Muscle of leg (tissue), 11 donors: ENCODE measurements around the gene COL5A1. TPM values are rescaled to one million over a fixed set of nuclear protein-coding genes. Genes with fewer than 3 reads are reported as not detected.
A peak's percentile ranks its signal among the peaks of the same experiment; 100 is the strongest.

Source experiments
- DNase-seq: peaks from one replicate; pipeline ENCODE4 v3.0.0; 2013
- H3K27ac ChIP-seq: one replicate; pipeline ENCODE4 v1.5.1; 2013; ENCODE audit warnings: mild to moderate bottlenecking, low read length, control low read depth
- H3K27me3 ChIP-seq: one replicate; pipeline ENCODE4 v1.6.1; 2013; ENCODE audit warnings: low read length; ENCODE audit not compliant: control insufficient read depth, insufficient read depth
- H3K36me3 ChIP-seq: one replicate; pipeline ENCODE4 v1.6.1; 2013; ENCODE audit warnings: low read length; ENCODE audit not compliant: control insufficient read depth, insufficient read depth
- H3K4me1 ChIP-seq: one replicate; pipeline ENCODE4 v1.6.1; 2013; ENCODE audit warnings: low read length; ENCODE audit not compliant: control insufficient read depth, insufficient read depth
- H3K4me3 ChIP-seq: one replicate; pipeline ENCODE4 v1.5.1; 2013; ENCODE audit warnings: low read length, control low read depth
- H3K9me3 ChIP-seq: replicated peaks from 2 replicates; pipeline ENCODE4 v1.6.1; 2013; ENCODE audit warnings: low read depth, low read length; ENCODE audit not compliant: control insufficient read depth
- WGBS: methylation state at CpG from one replicate; pipeline ENCODE4 v1.1.5; 2013; ENCODE audit warnings: missing lambda C conversion rate; ENCODE audit not compliant: insufficient coverage; 5-methylcytosine and 5-hydroxymethylcytosine counted together
- polyA plus RNA-seq, 8 donors: library from polyadenylated mRNA; unstranded; fragments of 120-200 nt; gene quantifications; one replicate each; pipeline versions ENCODE4 v1.2.1 to v1.2.3, GENCODE V29; 2013; ENCODE audit warnings: inconsistent platforms in 1 of 8, low replicate concordance in 1 of 8; ENCODE audit not compliant: insufficient read length in 8 of 8, insufficient read depth in 1 of 8
- total RNA-seq: library from RNA; stranded (reverse); fragments of 120-200 nt; gene quantifications from one replicate; pipeline ENCODE4 v1.2.4, GENCODE V29; 2013

COL5A1 gene
- total and polyA plus RNA-seq, 9 donors = 293 to 921 (median 564) TPM

- peak; percentile 77 for DNase-seq
- 61% methylated on average over 24 of the region's 24 CpGs for WGBS
- Histone ChIP-seq H3K4me3 (no peak overlapping the region), H3K4me1 (peaks cover 53% of the 10 kb centered on the region), H3K36me3 (peaks cover 65% of the 10 kb centered on the region), H3K27ac (peak overlapping the region; percentile 84), H3K9me3 (no peaks in the 10 kb centered on the region), H3K27me3 (peaks cover 3% of the 10 kb centered on the region)
Measured at GRCh38 chr9:134717924-134718645, 76.5 kb downstream of the COL5A1 start.

DNA sequence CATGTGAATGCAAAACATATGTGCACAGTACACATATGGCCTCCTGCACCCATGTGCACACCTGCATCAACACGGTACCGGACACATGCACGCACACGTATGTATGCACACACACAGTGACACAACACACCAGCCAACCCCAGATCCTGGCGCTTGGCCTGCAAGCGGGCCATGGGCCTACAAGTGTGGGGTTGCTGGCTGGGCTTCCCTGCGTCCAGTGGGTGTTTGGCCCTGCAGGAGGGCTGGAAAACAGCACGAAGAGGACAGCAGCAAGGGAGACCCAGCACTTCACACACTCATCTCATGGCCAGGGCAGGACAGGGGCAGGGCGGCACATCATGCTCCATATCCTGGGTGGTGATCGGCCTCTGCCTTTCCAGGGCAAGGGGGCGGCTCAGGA is 77.7 kb downstream of the COL5A1 start:
- Histone ChIP-seq H3K36me3 (peaks cover 67% of the 10 kb centered on the region), H3K27me3 (peaks cover 3% of the 10 kb centered on the region), H3K9me3 (no peaks in the 10 kb centered on the region), H3K4me1 (peaks cover 63% of the 10 kb centered on the region), H3K27ac (no peak overlapping the region), H3K4me3 (no peak overlapping the region)
- DNase-seq = no peak
- 74% methylated on average over 4 of the region's 11 CpGs for WGBS

DNA sequence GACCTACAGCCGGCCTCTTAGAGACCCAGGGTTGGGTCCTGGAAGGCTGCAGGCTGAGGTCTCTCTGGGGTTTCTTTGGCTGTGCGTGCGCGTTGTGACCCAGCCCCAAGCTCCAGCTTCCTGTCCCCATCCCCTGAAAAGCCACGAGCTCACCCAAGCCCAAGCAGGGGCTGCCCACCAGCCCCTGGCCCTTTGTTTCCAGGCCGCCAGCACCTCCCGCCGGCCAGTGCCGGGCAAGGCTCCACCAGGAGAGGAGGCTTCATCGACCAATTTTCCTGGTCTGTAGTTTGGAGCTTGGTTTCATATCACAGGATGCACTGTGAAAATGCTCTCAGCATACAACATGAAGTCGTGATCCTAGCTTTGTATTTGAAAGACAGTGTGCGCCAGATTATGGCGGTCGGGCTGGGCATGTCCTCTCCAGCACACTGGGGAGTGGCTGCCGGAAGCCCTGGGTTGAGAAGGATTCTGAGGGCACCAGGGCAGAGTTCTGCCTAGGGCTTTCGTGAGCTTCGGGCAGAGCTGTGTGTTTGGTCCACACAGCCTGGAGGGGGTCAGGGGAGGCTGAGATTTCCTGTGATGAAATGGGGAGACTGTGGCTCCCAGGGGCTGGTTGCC is 78.6 kb downstream of the COL5A1 start:
- peaks cover 3% of the 10 kb centered on the region for H3K27me3 ChIP-seq
- peaks cover 63% of the 10 kb centered on the region for H3K4me1 ChIP-seq
- H3K4me3 ChIP-seq = no peak overlapping the region
- H3K27ac ChIP-seq = no peak overlapping the region
- 85% methylated on average over 13 of the region's 17 CpGs for WGBS
- DNase-seq = no peak
- H3K36me3 ChIP-seq = peaks cover 73% of the 10 kb centered on the region
- H3K9me3 ChIP-seq = no peaks in the 10 kb centered on the region

- Histone ChIP-seq H3K36me3 (peaks cover 73% of the 10 kb centered on the region), H3K27me3 (peaks cover 3% of the 10 kb centered on the region), H3K4me1 (peaks cover 63% of the 10 kb centered on the region), H3K9me3 (no peaks in the 10 kb centered on the region), H3K27ac (no peak overlapping the region), H3K4me3 (no peak overlapping the region)
- DNase-seq = no peak
- WGBS = 84% methylated on average over 6 of the region's 9 CpGs
Measured at GRCh38 chr9:134720796-134721195, 79.2 kb downstream of the COL5A1 start.

DNA sequence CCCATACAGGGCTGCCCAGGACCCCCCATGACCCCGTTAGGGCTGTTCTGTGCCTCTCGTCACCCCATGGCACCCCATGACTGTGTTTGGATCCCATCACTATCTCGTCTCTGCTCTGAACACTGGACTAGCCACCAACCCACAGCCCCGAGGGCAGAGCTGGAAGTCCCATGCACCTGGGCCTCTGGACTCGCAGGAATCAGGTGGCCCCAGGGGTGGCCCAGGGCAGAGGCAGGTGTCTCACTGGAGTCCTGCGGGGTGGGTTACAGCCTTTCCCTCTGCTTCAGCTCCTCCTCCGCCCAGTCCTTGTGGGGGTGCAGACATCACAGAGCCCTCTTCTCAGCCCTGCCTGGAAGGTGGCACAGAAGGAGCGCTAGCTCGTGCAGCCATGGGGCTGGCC is 79.7 kb downstream of the COL5A1 start:
- 75% methylated on average over 9 of the region's 9 CpGs for WGBS
- Histone ChIP-seq H3K27me3 (peaks cover 3% of the 10 kb centered on the region), H3K4me1 (peaks cover 60% of the 10 kb centered on the region), H3K36me3 (peaks cover 70% of the 10 kb centered on the region), H3K9me3 (no peaks in the 10 kb centered on the region), H3K4me3 (no peak overlapping the region), H3K27ac (no peak overlapping the region)
- DNase-seq = no peak

- DNase-seq = no peak
- Histone ChIP-seq H3K36me3 (peaks cover 65% of the 10 kb centered on the region), H3K4me1 (peaks cover 52% of the 10 kb centered on the region), H3K9me3 (no peaks in the 10 kb centered on the region), H3K4me3 (no peak overlapping the region), H3K27me3 (peaks cover 3% of the 10 kb centered on the region), H3K27ac (no peak overlapping the region)
- WGBS = 68% methylated on average over 15 of the region's 15 CpGs
Measured at GRCh38 chr9:134722120-134722701, 80.6 kb downstream of the COL5A1 start.

DNA sequence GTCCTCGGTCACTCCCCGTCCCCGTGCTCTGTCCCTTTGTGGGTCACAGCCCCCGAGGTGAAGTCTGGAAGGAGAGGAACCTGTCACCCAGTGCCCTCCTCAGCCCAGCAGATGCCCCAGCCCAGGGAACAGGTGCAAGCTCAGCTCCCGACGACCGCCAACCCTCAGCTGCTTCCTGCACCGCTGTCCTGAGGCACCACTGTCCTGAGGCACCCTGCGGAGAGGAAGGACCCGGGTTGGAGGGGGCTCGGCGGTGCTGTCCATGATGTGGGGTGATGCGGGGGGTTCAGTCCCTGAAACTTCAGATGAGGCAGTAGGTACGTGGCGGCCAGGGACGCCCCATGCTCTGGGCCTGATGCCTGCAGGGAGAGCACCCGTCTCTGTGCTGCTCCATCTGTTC is 81.4 kb downstream of the COL5A1 start:
- DNase-seq = no peak
- no peak overlapping the region for H3K4me3 ChIP-seq
- H3K36me3 ChIP-seq = peaks cover 66% of the 10 kb centered on the region
- no peaks in the 10 kb centered on the region for H3K9me3 ChIP-seq
- H3K27me3 ChIP-seq = peaks cover 3% of the 10 kb centered on the region
- H3K27ac ChIP-seq = no peak overlapping the region
- 73% methylated on average over 9 of the region's 17 CpGs for WGBS
- peaks cover 50% of the 10 kb centered on the region for H3K4me1 ChIP-seq

- H3K4me1 ChIP-seq = peaks cover 50% of the 10 kb centered on the region
- DNase-seq = no peak
- H3K27me3 ChIP-seq = peaks cover 3% of the 10 kb centered on the region
- H3K9me3 ChIP-seq = no peaks in the 10 kb centered on the region
- H3K27ac ChIP-seq = no peak overlapping the region
- no peak overlapping the region for H3K4me3 ChIP-seq
- H3K36me3 ChIP-seq = peaks cover 65% of the 10 kb centered on the region
- WGBS = 71% methylated on average over 13 of the region's 13 CpGs
Measured at GRCh38 chr9:134723491-134724190, 82.0 kb downstream of the COL5A1 start.

DNA sequence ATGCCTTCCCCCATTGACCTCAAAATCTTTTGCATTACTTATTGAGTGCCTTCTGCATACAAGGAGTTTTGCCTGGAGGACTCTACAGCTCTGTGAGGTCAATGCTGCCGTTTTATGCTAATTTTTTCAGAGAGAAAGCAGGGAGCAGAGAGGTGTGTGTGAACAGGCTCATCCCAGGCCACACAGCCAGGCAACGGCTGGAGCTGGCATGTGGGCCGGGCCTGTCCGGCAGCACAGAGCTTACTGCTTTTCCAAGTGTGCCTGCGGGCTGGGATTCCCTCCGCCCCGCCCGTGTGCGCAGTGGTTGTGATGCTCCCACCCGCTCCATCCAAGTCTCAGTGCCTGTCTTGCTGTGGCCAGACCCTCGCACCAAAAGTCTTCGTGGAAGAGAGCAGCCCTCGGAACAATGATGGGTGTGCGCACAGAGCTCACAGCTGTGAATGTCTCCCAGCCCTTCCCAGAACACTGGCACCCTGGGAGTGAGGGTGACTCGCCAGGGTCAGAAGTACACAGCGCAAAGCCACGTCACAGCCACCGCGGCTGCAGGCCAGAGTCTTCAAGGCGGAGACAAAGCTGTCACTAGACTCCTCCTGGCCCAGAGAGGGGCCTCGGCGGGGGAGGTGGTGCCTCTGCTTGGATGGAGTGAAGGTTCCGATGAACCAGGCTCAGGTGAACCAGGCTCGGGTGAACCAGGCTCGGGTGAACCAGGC is 82.8 kb downstream of the COL5A1 start:
- Histone ChIP-seq H3K27ac (no peak overlapping the region), H3K27me3 (peaks cover 3% of the 10 kb centered on the region), H3K4me1 (peaks cover 50% of the 10 kb centered on the region), H3K9me3 (no peaks in the 10 kb centered on the region), H3K4me3 (no peak overlapping the region), H3K36me3 (peaks cover 65% of the 10 kb centered on the region)
- 72% methylated on average over 24 of the region's 25 CpGs for WGBS
- DNase-seq = no peak
